HG03457 (cell line): ENCODE measurements around the gene RSPH10B2.
A peak's percentile ranks its signal among the peaks of the same experiment; 100 is the strongest.
"Not testable (repeated sequence)": the region's sequence is repeated elsewhere in the genome, so short reads cannot be mapped to it uniquely, and the experiment has no call there.

Experiments used
- ATAC-seq: cut with Tn5 transposase; IDR thresholded peaks from one replicate; pipeline ENCODE4 v1.9.1; 2021; ENCODE audit warnings: moderate number of reproducible peaks; ENCODE audit not compliant: unreplicated experiment

Gene RSPH10B2

DNA sequence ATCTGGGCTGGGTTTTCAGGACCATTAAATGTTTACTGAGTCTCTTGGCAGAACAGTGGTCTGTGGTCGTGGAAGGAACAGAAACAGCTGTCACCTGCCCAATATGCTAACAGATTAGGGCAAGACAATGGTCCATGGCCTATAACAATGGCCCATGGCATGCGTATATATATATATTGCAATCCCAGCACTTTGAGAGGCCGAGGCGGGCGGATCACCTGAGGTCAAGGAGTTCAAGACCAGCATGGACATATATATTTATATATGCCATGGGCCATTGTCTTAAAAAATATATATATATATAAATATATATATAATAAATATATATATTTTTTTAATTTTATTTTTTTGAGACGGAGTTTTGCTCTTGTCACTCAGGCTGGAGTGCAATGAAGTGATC is 27.7 kb downstream of the RSPH10B2 start:
- not testable (repeated sequence) for ATAC-seq

DNA sequence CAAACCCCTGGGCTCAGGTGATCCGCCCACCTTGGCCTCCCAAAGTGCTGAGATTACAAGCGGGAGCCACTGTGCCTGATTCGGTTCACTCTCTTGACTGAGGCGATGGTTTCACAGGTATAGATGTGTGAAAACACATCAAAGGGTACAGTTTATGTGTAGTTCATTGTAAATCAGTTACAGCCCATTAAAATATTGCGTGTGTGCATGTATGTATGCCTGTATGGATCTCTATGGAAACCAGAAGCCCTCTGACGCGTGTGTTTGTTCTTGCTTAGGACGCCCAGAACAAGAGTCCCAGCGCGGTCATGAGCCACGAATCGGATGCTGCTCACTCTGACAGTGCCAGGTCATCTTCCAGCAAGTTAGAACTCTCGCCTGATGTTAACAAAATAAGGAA is 35.5 kb downstream of the RSPH10B2 start:
- ATAC-seq = not testable (repeated sequence)

DNA sequence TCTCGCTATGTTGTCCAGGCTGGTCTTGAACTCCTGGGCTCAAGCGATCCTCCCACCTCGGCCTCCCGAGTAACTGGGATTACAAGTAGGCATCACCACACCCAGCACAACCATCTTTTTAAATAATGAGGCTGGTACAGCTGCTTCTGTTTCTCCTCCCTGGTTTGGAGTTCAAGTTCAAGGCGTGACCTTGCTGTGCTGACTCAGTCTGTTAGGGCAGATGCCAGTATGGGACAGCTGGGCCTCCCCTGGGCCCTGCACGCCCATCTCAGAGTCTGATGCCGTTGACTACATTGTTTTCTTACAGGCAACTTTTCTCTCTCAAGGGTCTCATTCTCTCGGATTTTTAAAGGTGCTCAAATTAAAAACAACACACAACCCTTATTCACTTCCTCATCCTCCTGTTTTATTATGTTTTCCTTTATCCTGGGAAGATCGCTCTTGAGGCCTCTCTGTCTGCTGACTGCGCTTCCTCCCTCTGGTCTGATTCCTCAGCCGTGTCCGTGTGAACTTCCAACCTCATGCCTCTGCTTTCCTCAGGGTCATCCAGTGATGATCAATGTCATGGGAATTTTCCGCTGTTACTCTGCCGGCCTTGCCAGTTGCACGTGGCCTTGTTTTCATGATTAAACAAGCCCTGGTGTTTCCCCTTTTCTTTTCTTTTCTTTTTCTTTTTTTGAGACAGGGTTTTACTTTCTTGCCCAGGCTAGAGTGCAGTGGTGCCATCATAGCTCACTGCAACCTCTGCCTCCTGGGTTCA is 38.4 kb downstream of the RSPH10B2 start:
- not testable (repeated sequence) for ATAC-seq

DNA sequence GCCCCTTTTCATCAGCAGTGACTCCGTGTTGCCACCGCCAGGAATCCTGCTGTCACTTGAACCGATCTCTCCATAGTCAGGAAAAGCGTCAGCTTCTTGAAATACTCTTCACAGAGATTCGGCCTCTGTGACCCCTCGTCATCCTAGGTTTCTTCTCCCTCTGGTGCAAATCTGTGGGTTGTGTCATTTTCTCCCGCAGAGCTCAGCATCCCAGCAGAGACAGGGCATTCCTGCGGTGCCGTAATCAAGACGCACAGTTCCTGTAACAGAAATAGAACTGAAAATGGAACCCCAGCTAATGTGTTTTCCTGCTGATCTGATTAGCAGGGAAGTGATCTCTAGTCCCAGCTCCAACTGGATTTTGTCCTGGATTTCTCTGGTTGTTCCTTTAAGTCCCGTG is 40.4 kb downstream of the RSPH10B2 start:
- ATAC-seq = not testable (repeated sequence)

DNA sequence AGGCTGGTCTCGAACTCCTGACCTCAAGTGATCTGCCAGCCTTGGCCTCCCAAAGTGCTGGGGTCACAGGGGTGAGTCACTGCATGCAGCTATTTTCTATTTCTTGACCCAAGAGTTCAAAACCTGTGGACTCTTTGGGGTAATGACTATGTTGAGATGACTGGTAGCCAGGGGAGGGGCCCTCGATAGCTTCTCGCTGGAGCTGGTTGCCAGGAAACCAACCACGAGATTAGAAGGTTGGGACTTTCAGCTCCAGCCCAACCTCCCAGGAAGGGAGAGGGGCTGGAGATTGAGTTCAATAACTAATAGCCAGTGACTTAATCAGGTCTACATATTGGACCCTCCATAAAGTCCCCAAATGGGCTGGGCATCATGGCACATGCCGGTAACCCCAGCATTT is 43.3 kb downstream of the RSPH10B2 start:
- not testable (repeated sequence) for ATAC-seq

DNA sequence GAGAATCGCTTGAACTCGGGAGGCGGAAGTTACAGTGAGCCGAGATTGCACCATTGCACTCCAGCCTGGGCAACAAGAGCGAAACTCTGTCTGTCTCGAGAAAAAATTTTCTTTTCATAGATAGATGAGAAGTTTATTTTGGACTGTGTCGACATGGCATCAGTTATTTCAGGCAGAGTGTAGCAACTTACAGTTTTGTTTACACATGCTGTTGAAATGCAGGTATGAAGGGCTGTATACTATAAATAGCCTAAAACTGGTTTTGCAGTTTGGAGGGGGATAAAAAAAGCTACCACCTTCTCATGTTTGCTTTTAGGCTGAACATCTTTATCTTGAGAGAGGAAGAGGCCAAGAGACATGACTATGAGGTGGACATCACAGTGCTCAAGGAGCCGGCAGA is 44.1 kb downstream of the RSPH10B2 start:
- ATAC-seq = not testable (repeated sequence)

DNA sequence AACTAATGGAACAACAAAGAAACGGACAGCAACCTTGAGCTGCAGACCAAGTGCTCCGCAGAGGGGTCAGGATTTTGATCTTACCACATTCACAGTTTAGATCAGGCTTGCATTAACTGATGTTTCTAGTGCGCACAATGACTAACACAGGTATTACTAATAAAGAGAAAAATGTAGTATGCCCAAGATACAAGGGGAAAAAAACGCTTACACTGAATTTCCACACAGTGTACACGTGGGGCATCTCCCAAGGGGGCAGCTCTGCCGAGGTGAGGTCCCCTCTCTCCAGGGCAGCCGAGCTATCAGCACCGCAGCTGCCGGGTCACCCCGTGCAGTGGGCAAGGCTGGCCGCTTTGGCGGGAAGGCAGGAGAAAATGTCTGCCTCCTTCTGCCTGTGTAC is 46.0 kb downstream of the RSPH10B2 start:
- not testable (repeated sequence) for ATAC-seq

DNA sequence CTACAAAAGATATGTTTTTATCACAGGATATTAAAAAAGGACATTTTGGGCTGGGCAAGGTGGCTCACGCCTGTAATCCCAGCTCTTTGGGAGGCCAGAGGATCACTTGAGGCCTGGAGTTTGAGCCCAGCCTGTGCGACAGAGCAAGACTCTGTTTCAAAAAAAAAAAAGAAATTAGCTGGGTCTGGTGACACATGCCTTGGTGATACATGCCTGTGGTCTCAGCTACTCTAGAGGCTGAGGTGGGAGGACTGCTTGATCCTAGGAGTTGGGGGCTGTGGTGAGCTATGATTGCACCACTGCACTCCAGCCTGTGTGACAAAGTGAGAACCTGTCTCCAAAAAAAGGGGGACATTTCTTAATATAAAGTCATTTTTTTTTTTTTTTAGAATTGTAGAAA is 46.4 kb downstream of the RSPH10B2 start:
- not testable (repeated sequence) for ATAC-seq

DNA sequence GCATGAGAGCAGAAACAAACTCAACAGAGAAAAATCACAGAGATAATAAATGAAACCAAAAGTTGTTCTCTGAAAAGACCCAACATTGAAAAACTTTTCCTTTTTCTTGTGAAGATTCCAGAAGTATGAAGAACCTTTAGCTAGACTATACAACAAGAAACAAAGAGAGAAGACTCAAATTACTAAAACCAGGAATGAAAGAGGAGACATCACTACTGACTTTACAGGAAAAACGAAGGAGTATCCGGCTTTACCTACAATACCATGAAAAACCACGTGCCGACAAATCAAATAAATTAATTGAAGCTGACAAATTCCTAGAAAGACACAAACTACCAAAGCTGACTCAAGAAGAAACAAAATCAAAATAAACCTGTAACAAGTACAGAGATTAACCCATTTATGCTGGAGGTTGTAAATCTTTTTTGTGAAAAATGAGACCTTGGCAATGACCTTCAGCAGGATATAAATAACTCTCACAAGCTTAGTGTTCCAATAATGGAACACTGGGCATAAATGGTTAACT is 53.6 kb downstream of the RSPH10B2 start:
- not testable (repeated sequence) for ATAC-seq

DNA sequence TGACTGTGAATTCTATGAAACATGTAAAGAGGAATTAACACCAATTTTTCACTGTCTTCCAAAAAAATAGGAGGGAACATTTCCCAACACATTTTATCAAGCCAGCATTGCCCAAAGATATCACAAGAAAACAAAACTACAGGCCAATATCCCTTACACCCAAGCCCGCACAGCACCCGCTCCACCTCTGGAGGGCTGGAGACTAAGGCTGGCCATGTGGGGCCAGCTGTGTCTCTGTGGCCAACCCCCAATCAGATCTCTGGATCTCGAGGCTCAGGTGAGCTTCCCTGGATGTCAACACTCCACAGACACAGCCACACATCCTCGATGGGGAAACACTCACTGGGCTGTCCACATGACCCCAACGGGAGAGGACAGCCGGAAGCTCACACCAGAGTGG is 54.1 kb downstream of the RSPH10B2 start:
- not testable (repeated sequence) for ATAC-seq

DNA sequence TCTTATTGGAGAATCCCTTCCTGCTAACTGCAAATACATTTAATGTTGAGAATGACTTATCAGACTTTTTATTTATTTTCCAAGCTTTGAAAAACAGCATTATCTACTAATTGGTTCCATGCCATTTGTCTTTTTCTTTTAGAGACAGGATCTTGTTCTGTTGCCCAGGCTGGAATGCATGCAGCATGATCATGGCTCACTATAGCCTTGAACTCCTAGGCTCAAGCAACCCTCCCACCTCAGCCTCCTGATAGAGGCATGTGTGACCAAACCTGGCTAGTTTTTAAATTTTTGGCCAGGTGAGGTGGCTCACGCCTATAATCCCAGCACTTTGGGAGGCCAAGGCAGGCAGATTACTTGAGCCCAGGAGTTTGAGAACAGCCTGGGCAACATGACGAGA is 59.1 kb downstream of the RSPH10B2 start:
- ATAC-seq = not testable (repeated sequence)

DNA sequence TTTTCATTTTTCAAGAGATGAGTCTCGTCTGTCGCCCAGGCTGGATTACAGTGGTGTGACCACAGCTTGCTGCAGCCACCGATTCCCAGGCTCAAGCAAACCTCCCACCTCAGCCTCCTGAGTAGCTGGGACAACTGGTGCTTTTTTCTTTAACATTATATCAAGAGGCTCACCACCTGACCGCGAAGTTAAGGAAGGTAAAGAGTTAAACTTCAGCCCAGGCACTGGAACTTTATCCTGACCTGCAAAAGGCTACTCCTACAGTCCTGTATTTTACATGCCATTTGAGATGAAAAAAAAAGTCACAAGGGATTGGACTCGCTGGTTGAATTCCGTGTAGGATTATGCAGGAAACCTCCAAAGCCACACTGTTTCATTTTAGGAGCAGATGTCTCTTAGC is 61.6 kb downstream of the RSPH10B2 start:
- not testable (repeated sequence) for ATAC-seq

DNA sequence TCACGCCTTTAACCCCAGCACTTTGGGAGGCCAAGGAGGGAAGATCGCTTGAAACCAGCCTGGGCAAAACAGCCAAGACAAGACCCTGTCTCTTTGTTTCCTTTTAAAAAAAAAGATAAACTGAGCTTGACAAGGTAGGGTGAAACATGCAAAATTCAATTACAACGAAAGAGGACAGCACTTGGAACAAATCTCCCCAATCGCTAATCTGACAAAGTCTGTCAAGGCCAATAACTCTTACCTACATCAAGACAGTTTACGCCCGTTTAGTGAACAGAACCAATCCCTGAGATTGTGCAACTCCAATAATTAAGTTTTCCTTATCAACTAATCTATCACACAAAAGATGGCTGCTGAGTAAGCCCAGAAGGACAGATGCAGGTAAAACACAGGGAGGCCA is 67.7 kb downstream of the RSPH10B2 start:
- ATAC-seq = not testable (repeated sequence)

DNA sequence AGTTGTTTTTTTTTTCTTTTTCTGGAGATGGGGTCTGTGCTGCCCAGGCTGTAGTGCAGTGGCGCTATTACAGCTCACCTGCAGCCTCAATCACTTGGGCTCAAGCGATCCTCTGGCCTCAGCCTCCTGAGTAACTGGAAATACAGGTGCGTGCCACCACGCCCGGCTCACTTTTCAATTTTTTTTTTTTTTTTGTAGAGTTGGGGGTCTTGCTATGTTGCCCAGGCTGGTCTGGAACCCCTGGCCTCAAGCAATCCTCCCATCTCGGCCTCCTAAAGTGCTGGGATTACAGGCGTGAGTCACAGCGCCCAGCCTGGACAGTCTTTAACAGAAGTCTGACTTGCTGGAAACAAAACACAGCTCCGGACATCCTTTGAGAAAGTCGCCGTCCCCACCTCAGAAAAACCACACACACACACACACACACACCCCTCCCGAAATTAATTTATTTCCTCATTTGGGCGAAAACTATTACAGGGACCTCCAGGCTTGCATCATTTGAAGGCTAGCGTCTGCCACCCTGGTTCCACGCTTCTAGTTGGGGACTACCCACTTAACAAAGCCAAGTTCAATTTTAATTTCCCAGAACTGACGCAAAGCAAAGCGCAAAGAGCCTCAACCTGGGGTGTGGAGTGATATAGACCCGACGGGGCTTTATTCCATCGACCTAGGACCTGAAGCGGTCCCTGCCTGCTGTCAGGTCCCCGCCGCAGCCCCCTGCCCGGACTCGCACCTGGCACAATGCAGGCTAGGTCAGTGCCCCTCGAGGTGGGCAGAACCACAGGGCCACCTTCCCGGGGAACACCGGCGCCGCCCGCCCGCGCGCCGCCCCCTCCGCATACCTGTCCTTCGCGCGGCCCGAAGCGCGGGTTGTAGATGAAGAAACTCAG is 71.6 kb downstream of the RSPH10B2 start:
- ATAC-seq = peak; percentile 38

DNA sequence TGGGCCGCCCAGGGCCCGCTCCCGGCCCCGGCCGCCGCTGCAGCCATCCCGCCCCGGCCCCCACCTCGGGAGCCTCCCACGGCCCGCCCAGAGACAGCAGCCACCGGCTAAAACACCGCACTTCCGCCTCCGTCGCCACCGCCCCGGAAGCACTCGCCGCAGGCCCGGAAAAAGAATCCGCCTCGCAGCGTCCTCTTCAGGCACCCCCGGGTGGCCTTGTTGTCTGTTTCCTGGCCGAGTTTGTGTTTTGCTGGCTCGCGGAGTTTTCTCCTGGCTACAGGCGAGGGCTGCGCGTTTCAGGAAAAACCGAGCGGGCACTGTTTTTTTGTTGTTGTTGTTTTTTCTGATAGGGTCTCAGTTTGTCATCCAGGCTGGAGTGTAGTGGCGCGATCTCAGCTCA is 72.2 kb downstream of the RSPH10B2 start, which contains the start of gene CCZ1B:
Gene CCZ1B, minus strand, starts transcription at position 125 of the 400 bp plus-strand sequence. Its CDS starts 78 bp downstream, at position 47.
- ATAC-seq = peak; percentile 97

DNA sequence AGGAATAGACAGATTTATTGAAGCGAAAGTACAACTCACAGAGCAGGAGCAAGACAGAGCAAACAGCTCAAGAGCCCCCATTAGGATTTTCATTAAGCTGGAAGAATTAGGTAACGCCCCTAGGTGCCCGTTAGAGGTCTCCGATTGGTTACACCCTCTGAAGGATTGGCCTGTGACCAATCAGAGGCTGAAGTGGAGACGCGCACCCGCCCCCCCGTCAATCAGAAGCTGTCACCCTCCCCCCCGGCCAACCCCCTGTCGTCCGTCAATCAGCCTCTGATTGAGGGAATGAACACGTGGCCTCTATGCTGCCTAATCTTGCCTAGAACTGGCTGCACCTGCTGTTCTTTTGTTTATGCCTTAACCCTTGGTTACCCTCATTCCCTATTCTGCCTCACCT is 73.3 kb downstream of the RSPH10B2 start:
- not testable (repeated sequence) for ATAC-seq

DNA sequence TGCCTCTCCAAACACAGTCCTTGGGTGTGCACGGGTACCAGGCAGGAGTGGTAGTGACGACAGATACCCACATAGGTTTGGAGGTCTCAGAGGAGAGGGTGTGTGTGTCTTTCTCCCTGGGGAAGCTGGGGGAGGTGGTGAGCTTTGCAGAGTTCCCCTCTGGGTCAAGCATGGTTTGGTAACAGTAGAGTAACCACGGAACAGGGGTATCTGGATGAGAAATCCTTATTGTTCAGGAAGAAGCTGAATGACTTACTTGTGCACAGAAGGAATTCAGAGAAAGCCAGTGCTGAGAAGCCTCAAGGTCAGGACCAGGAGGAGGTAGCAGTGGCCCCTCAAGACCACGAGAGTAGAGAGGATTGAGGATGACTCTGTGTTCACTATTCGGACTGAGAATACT is 75.7 kb downstream of the RSPH10B2 start:
- ATAC-seq = not testable (repeated sequence)

DNA sequence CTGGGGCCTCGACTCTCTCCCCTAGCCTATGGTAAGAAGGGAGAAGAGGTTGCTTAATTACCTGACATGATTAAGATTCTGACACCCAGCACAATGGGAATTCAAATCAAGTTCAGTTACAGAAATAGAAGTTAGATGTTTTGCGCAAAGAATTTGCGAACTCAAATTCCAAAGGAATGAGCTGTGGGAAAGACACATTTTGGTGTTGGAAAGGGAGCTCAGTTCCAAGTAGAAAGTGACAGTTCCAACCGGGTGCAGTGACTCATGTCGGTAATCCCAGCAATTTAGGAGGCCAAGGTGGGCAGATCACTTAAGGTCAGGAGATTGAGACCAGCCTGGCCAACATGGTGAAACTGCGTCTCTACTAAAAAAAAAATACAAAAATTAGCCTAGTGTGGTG is 76.1 kb downstream of the RSPH10B2 start:
- ATAC-seq = not testable (repeated sequence)

DNA sequence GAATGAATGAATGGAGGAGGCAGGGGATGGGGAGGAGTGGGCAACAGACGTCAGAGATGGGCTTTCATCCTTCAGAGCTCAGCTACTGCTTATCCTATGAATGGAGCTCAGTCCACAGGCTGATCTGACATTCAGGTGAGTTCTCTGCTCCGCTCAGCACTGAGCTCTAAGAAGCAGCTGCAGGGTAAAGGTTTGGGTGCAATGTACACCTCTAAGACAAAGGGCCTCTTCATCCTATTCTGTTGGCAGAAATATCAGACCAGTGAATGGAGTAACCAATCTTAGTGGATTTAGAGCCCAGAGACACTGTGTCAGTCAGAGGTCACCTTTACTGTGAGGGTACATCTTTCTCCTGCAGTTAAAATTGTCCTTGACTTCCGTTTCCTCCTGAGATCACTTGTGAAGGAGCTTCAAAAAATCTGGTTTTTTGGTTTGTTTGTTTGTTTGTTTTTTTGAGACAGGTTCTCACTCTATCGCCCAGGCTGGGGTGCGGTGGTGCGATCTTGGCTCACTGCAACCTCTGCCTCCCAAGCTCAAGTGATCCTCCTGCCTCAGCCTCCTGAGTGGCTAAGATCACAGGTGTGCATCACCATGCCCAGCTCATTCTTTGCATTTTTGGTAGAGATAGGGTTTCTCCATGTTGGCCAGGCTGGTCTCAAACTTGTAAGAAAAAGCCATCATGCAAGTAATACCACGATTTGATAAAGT is 77.3 kb downstream of the RSPH10B2 start:
- no peak for ATAC-seq

DNA sequence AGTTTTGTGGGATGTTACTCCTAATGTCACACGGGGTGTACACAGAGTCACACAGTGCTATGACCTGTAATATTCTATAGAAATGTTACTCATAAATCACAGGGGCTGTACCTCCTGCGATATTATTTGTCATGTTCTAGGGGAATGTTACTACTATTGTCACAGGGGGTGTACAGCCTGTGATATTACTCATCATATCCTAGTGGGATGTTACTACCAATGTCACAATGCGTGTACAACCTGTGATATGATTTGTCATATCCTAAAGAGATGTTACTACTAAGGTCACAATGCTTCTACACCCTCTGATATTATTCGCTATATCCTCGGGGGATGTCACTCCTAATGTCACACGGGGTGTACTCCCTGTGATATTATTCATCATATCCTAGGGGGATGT is 79.7 kb downstream of the RSPH10B2 start:
- ATAC-seq = no peak

DNA sequence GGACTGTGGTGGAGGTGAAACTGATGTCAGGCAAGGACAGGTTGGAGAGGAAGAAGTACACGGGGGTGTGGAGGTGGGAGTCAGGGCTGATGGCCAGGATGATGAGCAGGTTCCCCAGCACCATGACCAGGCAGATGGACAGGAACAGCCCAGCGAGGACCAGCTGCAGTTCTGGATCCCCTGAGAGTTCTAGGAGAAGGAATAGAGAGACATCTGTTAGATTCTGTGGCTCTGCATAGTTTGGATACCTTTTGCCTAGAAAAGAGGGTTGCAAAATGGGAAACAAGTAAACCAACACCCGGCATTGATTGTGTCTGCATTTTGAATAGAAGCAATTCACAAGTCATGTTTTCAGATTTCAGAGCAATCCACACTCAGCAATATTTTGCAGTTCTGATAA is 81.6 kb downstream of the RSPH10B2 start:
- ATAC-seq = not testable (repeated sequence)
